Measurements from ENCODE around the gene KRT25.

- TF ChIP-seq CTCF (IDR thresholded peaks at IDR 0.05), result peak; percentile 55 to 76 (median 64)
- no peak for TF ChIP-seq POLR2A (IDR thresholded peaks at IDR 0.05)
Observed at GRCh38 chr17:40791787-40792436, 36.8 kb upstream of the KRT25 start.
